Neutrophil (primary cell): ENCODE measurements around the gene INSC.

Experiments
- H3K27ac ChIP-seq: fragments of 200-600 bp; sonication (generic); 2 replicates; pipeline ENCODE4 v1.5.1; 2016; ENCODE audit warnings: mild to moderate bottlenecking, moderate library complexity
- H3K27me3 ChIP-seq: fragments of 200-600 bp; sonication (generic); 2 replicates; pipeline ENCODE4 v1.6.0; 2016; ENCODE audit warnings: mild to moderate bottlenecking
- H3K36me3 ChIP-seq: fragments of 200-600 bp; sonication (generic); 2 replicates; pipeline ENCODE4 v1.5.1; 2017
- H3K4me1 ChIP-seq, 2 experiments: fragments of 200-600 bp in 1 of 2; sonication (generic) in 1 of 2; 1 replicate in 1 of 2; 2 replicates in 1 of 2; pipeline versions ENCODE4 v1.5.1 to v1.6.1; 2013 to 2016; ENCODE audit warnings: low read depth in 1 of 2, low read length in 1 of 2, mild to moderate bottlenecking in 1 of 2, moderate library complexity in 1 of 2; ENCODE audit not compliant: control insufficient read depth in 1 of 2, insufficient read depth in 1 of 2
- H3K4me3 ChIP-seq, 2 experiments: fragments of 200-600 bp in 1 of 2; sonication (generic) in 1 of 2; 1 replicate in 1 of 2; 2 replicates in 1 of 2; pipeline ENCODE4 v1.5.1; 2013 to 2016; ENCODE audit warnings: low read depth in 1 of 2, low read length in 1 of 2, mild to moderate bottlenecking in 1 of 2, moderate library complexity in 1 of 2
- H3K9me3 ChIP-seq: fragments of 200-600 bp; sonication (generic); 2 replicates; pipeline ENCODE4 v1.5.1; 2016
- TF ChIP-seq, protein P1 (sequence below): fragments of 200-600 bp; sonication (generic); IDR thresholded peaks from 2 replicates; pipeline ENCODE4 v1.5.1; 2016; ENCODE audit warnings: antibody characterized with exemption

The INSC gene

GRCh38 chr11:15177491-15177890 lies 62.8 kb downstream of the INSC start:
- TF ChIP-seq, protein P1, sequence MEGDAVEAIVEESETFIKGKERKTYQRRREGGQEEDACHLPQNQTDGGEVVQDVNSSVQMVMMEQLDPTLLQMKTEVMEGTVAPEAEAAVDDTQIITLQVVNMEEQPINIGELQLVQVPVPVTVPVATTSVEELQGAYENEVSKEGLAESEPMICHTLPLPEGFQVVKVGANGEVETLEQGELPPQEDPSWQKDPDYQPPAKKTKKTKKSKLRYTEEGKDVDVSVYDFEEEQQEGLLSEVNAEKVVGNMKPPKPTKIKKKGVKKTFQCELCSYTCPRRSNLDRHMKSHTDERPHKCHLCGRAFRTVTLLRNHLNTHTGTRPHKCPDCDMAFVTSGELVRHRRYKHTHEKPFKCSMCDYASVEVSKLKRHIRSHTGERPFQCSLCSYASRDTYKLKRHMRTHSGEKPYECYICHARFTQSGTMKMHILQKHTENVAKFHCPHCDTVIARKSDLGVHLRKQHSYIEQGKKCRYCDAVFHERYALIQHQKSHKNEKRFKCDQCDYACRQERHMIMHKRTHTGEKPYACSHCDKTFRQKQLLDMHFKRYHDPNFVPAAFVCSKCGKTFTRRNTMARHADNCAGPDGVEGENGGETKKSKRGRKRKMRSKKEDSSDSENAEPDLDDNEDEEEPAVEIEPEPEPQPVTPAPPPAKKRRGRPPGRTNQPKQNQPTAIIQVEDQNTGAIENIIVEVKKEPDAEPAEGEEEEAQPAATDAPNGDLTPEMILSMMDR, result no peak
- no peaks in the 10 kb centered on the region for H3K9me3 ChIP-seq
- H3K4me3 ChIP-seq, result no peak overlapping the region
- peaks cover 35 to 52% of the 10 kb centered on the region in 2 experiments for H3K4me1 ChIP-seq
- no peaks in the 10 kb centered on the region for H3K36me3 ChIP-seq
- no peak overlapping the region for H3K27ac ChIP-seq
- no peaks in the 10 kb centered on the region for H3K27me3 ChIP-seq

DNA sequence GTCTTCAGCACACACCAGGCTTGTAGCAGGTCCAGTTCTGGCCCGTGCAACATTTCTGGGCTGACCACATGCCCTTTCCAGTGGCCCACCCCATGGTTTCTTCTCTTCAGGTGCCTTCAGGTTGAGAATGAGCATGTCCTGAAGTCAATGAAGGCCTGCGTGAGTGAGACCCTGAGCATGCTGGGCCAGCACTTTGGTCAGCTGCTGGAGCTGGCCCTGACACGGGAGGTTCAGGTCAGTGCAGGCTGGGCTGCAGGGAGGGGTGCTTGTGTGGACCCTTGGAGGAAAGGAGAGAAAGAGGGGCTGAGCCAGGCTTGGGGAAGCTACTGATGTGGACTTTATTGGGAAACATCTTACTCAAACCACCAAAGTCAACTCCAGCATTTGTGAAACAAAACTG lies 63.5 kb downstream of the INSC start:
- Histone ChIP-seq H3K36me3 (no peaks in the 10 kb centered on the region), H3K4me1 (peaks cover 35 to 52% of the 10 kb centered on the region in 2 experiments), H3K9me3 (no peaks in the 10 kb centered on the region), H3K4me3 (no peak overlapping the region), H3K27ac (peak overlapping the region; percentile 6), H3K27me3 (no peaks in the 10 kb centered on the region)
- TF ChIP-seq, protein P1, result no peak

DNA sequence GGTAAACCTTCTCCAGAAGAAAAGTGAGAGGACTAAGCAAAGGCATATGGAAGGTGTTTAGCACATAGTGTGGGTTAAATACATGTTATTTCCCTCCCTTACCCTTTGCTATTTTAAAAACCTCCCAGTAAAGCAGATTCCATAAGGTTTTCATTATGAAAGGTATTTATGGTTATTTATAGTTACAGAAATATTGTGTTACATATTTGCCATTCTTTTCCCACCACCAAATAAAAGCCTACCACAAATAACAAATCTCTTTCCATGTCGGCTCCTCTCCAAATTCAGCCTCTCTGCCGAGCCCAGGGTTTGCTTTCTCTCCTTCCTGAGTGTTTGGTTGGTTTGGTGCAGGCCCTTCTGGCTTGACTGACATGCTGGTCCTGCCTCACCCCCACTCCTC lies 64.4 kb downstream of the INSC start:
- Histone ChIP-seq H3K36me3 (no peaks in the 10 kb centered on the region), H3K4me3 (no peak overlapping the region), H3K27ac (no peak overlapping the region), H3K27me3 (no peaks in the 10 kb centered on the region), H3K9me3 (no peaks in the 10 kb centered on the region), H3K4me1 (peaks cover 30 to 43% of the 10 kb centered on the region in 2 experiments)
- TF ChIP-seq, protein P1, result no peak

GRCh38 chr11:15180212-15180792 lies 65.6 kb downstream of the INSC start:
- Histone ChIP-seq H3K36me3 (no peaks in the 10 kb centered on the region), H3K4me1 (peaks cover 24 to 36% of the 10 kb centered on the region in 2 experiments)

DNA sequence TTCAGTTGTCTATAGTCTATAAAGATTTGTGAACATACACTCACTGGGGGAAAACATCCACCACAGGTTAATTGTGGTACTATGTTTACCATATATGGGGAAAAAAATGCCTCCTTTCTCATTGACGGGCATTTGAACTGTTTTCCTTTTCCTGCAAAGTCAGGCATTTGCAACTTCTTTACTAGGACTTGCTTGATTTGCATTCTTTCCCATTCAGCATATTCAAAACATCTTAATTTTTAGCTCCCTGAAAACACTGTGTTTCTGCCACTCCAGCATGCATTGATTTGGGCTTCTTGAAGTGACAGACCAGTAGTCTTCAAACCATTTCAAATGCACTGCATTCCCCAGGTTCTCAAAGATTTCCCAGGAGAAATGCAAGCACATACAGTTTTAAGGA lies 67.6 kb downstream of the INSC start:
- H3K4me1 ChIP-seq, result peaks cover 20 to 31% of the 10 kb centered on the region in 2 experiments
- no peak overlapping the region for H3K4me3 ChIP-seq
- TF ChIP-seq, protein P1, result no peak
- H3K36me3 ChIP-seq, result no peaks in the 10 kb centered on the region
- H3K9me3 ChIP-seq, result no peaks in the 10 kb centered on the region
- H3K27ac ChIP-seq, result no peak overlapping the region
- no peaks in the 10 kb centered on the region for H3K27me3 ChIP-seq

More at GRCh38 chr11:15180212-15180792, 65.6 kb downstream of the INSC start:
- no peak overlapping the region for H3K27ac ChIP-seq
- no peak overlapping the region for H3K4me3 ChIP-seq
- H3K27me3 ChIP-seq, result no peaks in the 10 kb centered on the region
- no peaks in the 10 kb centered on the region for H3K9me3 ChIP-seq
- TF ChIP-seq, protein P1, result no peak
